Retina (tissue), 1 donor: ENCODE measurements around the gene RAB11FIP3.

Experiments
- DNase-seq: peaks from one replicate; pipeline ENCODE4 v3.0.0-alpha.2; 2016

The RAB11FIP3 gene

DNA sequence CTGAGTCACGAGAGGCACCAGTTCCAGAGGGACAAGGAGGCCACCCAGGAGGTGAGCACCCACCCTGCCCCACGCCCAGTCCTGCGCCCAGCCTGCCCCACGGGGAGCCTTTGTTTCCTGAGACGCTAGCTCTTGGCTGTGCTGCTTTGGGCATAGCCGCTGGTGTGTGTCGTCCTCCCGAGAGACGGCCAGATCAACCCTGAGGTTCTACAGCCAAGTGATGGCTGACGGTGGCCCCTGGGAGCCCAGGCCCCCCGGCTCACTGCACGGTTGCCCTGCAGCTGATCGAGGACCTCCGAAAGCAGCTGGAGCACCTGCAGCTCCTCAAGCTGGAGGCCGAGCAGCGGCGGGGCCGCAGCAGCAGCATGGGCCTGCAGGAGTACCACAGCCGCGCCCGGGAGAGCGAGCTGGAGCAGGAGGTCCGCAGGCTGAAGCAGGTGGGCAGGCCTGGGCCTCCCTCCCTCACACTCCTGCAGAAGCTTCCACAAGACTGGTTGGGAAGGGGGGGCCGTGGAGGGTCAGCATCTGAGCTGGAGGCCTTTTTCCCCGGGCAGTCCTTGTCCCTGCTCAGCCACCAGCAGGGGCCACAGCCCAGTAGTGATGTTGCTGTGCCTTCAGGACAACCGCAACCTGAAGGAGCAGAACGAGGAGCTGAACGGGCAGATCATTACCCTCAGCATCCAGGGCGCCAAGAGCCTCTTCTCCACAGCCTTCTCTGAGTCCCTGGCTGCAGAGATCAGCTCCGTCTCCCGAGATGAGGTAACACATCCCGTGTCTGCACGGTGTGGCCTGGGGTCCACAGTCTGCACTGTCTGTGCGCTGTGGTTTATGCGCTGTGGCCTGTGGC is 94.6 kb downstream of the RAB11FIP3 start:
- DNase-seq: no peak

- DNase-seq: no peak
These were observed 95.4 kb downstream of the RAB11FIP3 start for GRCh38 chr16:520847-521246.

DNA sequence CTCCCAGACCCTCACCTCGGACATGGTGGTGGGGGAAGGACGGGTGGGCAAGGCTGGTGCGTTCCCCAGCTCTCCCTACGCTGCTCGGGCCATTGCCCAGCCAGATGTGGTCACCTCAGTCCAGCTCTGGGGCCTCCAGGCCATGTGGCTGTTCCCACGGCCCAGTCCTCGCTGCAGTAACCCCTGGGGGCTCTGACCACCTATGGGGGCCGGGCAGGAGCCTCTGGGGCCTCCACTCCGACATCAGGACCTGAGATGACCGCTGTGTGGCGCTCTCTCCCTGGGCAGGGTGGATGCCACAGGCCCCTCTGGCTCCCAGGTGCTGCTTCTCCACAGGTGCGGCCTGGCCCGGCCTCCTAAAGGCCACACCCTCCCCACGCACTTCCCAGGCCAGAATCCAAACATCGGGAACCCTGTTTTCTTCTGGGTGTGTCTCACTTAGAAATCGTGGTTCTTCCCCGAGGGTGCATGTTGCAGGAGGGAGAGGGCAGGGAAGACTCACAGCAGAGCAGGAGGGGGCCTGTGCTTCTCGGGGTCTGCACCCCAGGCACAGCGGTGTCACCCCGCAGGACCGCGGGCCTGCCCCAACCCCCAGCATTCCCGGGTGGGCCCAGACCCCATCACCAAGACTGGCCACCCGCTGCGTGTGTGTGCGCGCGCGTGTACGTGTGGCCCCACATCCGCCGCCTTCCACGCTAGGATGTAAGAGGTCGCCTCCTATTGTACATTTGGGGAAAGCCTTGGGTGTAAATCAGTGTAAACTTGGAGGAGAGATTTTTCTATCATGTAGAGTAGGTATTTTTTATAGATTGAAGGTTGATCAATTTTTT is 96.1 kb downstream of the RAB11FIP3 start:
- DNase-seq: no peak

- no peak for DNase-seq
These were observed 97.1 kb downstream of the RAB11FIP3 start for GRCh38 chr16:522320-523096.

GRCh38 chr16:523097-523741 is 97.8 kb downstream of the RAB11FIP3 start:
- DNase-seq: no peak

DNA sequence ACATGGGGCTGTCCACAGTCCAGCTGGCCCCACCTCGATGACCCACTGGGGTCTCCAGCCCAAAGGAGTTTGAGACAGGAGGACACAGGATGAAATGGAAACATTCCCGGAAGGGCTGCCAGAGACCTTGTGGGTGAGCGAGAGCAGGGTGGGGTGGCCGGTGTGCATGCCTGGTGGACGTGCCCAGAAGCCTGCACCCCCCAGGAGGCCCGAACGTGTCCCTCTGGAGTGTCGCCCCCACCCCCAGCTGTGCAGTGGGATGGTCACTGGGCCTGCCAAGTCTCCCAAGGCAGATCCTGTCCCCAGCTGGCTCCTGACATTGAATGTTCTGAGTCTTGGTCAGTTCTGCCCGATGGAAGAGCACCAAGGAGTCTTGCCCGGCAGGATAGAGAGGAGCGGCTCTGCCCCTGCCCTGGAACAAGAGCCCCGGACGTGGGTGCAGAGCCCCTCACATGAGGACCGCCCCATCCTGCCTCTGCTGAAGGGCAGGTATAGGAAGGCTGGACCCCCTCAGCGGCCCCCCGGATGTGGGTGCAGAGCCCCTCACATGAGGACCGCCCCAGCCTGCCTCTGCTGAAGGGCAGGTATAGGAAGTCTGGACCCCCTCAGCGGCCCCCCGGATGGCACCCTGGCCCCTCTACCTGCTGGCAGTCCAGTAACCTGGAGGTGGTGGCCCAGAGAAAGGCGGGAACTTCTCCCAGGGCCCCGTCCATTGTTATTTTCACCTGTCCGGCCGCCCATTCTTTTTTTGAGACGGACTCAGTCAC is 99.0 kb downstream of the RAB11FIP3 start:
- no peak for DNase-seq

- DNase-seq: no peak
These were observed 99.7 kb downstream of the RAB11FIP3 start for GRCh38 chr16:525123-525519.

- DNase-seq: peak; percentile 42
These were observed 100.2 kb downstream of the RAB11FIP3 start for GRCh38 chr16:525520-526180.

- DNase-seq: no peak
These were observed 100.9 kb downstream of the RAB11FIP3 start for GRCh38 chr16:526181-527014.

DNA sequence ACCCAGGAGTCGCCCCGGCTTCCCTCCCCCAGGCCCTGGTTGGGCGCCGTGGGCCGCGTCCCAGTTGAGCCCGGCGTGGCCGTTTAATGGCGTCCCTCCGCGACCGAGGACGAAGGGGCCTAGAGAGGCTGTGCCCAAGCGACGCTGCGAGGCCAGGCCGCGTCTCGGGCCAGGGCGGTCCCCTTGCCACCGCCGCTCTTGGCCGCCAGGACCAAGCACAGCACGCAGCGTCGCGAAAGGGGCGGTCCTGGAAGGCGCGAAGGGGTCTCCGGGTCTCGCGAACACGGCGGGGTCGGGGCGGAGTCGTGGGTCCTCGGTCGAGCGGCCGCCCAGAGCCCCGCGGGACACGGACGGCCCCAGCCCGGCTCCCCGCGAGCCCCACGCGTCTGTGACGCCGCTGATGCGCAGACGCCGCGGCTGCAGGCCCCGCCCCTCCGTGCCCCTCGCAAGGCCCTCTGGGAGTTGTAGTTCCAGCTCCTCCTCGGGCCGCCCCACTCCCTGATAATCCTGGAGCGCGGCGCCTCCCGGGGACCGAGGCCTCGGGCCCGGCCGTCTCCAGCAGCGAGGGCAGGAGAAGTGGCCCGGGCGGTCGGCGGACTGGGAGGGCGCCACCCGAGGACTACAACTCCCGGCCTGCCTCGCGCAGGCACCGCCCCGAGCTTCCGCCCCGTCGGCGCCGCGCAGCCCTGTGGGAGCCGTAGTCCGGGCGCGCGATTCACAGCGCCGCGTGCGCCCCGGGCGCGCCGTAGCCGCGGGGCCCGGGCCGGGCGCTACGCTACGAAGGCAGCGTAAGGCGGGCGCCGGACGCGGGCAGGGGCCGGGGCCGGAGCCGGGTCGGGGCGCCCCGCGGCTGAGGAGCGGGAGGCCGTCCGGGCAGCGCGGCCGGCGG is 101.8 kb downstream of the RAB11FIP3 start, which contains the start of gene CAPN15:
Gene CAPN15 (plus strand): TSS at position 698 of the 889 bp plus-strand sequence. CDS start 19,127 bp downstream, outside the sequence.
- DNase-seq: peak; percentile 99

DNA sequence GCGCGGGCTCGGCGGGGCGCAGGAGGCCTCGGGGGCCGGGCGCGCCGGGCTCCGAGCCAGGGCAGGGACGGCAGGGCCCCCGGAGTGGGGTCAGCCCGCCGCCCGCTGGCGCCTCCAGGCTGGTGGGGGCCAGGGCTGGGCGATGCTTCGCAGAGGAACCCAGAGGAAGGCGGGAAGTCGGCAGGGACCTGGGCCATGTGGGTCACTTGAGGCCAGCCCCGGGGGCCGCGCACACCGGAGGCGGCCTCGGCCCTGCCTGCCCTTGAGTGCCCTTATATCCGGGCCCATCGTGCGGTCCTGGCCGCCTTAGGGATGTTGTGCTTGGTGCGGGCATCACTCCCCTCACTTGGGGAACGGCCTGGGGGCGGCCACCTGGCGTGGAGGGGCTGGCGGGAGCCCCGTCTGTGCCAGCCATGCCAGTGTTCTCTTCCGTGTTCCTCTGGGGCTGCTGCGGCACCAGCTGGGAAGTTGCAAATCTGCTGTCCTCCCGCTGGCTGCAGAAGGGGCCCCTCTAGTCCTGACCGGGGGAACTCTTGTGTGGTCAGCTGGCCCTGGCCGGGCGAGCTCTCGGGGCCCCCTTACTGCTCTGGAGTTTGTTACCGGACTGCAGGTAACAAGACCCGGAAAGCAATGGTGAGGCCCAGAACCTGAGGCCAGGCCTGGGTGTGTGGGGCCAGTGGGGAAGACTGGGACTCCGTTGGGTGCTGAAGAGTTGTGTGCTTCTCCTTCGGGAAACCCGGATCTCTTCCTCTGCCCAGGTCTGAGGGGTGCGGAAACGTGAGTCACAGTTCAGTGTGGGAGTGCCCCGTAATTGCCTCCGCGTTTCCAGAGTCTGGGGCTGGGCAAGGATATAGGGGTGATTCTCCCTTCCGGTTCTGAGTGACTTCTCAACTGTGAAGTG is 102.9 kb downstream of the RAB11FIP3 start:
- peak; percentile 63 for DNase-seq

- DNase-seq: no peak
These were observed 103.6 kb downstream of the RAB11FIP3 start for GRCh38 chr16:529012-529575.

DNA sequence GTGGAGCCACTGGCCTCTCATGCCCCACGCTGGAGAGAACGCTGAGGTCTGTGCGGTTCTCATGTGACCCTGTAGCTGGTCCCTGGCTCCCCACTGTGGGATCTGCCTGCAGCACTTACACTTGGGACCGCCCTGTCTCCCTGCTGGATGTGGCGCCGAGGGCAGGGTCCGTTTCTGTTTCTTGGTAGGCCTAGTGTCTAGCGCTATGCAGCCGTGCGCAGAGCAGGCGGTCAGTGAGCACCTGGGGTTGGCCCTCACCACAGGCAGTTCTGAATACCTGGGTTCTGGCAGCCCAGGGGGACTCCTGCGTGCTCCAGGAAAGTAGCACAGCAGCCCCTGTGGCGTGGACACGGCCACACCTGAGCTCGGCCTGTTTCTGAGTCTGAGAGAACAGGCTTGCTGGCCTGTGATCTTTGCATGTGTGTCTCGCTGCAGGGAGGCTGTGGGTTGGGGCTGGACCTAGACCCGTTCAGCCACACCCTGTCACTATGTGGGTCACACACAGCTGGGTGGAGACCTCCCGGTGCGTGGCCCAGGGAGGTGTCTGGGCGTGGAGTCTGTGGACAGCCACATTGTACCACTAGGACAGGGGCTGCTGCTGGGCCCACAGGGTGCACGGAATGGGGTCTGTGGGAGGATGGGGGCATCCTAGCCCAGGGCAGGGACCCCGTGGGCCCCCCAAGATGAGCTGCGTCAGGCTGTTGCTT is 104.8 kb downstream of the RAB11FIP3 start:
- no peak for DNase-seq

GRCh38 chr16:531494-532125 is 106.2 kb downstream of the RAB11FIP3 start:
- DNase-seq: no peak

DNA sequence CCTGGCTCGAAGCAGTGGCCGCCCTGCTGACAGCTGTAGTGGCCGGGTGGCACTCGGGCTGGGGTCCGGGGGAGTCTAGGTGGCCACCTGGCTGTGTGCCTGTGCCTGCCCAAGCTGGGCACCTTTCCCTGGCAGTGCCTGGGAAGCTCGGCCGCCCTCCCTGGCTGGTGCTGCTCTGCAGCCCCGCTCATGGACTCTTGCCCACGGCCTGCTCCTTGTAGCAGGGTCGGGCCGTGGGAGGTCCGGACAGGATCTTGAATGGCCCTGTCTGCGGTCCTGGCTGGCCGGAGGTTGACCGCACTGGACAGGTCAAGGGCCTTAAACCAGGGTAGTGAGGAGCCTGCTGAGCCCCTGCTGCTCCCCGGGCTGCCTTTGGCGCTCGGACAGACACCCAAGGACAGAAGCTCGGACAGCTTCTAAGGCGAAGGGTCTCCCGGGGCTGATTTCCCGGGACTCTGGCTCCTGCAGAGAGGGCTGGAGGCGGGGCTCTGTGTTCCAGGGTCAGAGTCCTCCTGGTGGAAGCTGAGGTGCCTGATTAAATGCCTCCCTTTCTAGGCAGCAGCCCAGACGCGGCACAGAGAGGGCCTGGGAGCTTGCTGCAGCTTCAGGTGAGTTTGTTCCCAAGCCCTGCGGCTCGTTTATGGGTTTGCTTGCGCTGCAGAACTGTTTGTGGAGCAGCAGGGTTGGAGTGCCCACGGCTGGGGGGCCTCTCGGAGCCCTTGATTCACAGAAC is 108.1 kb downstream of the RAB11FIP3 start:
- no peak for DNase-seq

DNA sequence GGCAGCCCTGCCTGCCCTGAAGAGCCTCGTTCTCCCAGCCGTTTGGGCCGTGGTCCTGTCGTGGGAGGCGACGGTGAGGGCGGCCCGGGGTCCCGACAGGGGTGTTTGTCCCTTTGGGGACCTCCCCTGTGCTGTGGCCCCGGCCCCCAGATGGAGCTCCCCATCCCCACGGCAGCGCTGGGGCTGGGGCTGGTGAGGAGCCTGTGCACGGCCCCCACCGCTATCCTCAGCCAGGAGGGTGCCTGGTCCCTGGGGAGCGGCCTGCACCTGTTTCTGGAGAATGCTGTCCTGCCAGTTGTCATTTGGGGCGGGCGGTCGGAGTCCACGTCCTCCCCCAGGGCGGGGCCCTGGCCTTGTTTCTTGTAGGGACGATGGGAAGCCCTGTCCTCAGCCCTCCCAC is 108.7 kb downstream of the RAB11FIP3 start:
- DNase-seq: no peak
